ENCODE data around the gene STK39. TPM values are rescaled to one million over a fixed set of nuclear protein-coding genes. Genes with fewer than 3 reads are reported as not detected.

Gene STK39
- total RNA-seq, 1 donor from 2014 or later = 38.1 TPM

DNA sequence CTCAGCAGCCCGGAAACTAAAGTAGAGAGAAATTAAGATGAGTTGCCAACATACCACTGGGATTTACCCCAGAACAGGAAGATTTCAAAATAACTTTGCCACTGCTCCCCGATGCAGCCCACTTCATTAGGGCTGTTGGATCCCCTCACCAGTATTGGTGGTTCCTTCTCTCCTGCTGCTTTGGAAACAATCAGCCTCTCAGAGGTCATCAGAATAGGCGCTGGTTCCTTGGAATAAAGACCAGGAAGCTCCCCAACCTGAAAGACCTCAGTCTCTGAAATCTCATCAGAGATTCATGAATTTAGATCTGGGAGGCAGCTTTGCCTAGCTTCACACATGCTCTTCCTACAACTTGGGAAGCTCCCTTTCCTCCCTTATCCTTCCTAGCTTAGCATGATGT, 332.4 kb downstream of the STK39 start:
- DNase-seq = no peak

DNA sequence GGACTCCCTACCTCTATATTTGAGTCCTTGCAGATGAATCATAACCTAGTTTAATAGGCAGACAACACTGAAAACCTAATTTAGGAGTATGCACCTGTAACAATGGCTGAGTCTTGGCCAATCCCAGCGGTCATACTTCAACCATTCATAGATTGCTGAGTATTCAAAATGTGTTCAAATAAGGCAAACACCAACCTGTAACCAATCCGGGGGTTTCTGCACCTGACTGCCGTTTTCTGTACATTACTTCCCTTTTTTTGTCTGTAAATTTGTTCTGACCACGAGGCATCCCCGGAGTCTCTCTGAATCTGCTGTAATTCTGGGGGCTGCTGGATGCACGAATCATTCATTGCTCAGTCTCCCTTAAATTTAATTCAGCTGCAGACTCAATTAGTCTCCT, 338.6 kb downstream of the STK39 start:
- DNase-seq = no peak

GRCh38 chr2:167905668-167906067, 341.7 kb downstream of the STK39 start:
- no peak for DNase-seq

Small RNA genes lying within 50 kb of the gene (small RNA-seq; reads per million reads assigned to genes)
- 0.20 reads per million for gene AC067940.1

Other genes with a start within 250 kb of the STK39 start
- gene CERS6, start 208.7 kb upstream of the STK39 start, total RNA-seq = 146 TPM

Measured in occipital lobe (tissue), 3 donors.